HG03558 (cell line): Measurements from ENCODE around the gene ETV6.

Experiments
- ATAC-seq: cut with Tn5 transposase; IDR thresholded peaks from one replicate; pipeline ENCODE4 v1.9.1; 2021; ENCODE audit warnings: moderate number of reproducible peaks; ENCODE audit not compliant: unreplicated experiment; ENCODE audit errors: extremely low read depth

Gene ETV6

GRCh38 chr12:11753826-11754225, 104.4 kb downstream of the ETV6 start:
- ATAC-seq = no peak

- no peak for ATAC-seq
Observed at GRCh38 chr12:11754256-11754655, 104.8 kb downstream of the ETV6 start.

- ATAC-seq = no peak
Observed at GRCh38 chr12:11755302-11755930, 105.9 kb downstream of the ETV6 start.

- no peak for ATAC-seq
Observed at GRCh38 chr12:11756022-11756421, 106.5 kb downstream of the ETV6 start.

- ATAC-seq = no peak
Observed at GRCh38 chr12:11756523-11756922, 107.0 kb downstream of the ETV6 start.

- ATAC-seq = no peak
Observed at GRCh38 chr12:11757095-11757494, 107.6 kb downstream of the ETV6 start.

- no peak for ATAC-seq
Observed at GRCh38 chr12:11757531-11757930, 108.1 kb downstream of the ETV6 start.

GRCh38 chr12:11758087-11758486, 108.6 kb downstream of the ETV6 start:
- ATAC-seq = no peak

GRCh38 chr12:11758510-11759493, 109.3 kb downstream of the ETV6 start:
- no peak for ATAC-seq

- no peak for ATAC-seq
Observed at GRCh38 chr12:11759494-11759878, 110.0 kb downstream of the ETV6 start.

- no peak for ATAC-seq
Observed at GRCh38 chr12:11759899-11760298, 110.4 kb downstream of the ETV6 start.

- ATAC-seq = no peak
Observed at GRCh38 chr12:11761869-11762567, 112.5 kb downstream of the ETV6 start.

- no peak for ATAC-seq
Observed at GRCh38 chr12:11762723-11763326, 113.4 kb downstream of the ETV6 start.

GRCh38 chr12:11763760-11764520, 114.5 kb downstream of the ETV6 start:
- no peak for ATAC-seq

GRCh38 chr12:11764837-11765236, 115.4 kb downstream of the ETV6 start:
- no peak for ATAC-seq

- no peak for ATAC-seq
Observed at GRCh38 chr12:11765421-11765816, 115.9 kb downstream of the ETV6 start.

- peak; percentile 44 for ATAC-seq
Observed at GRCh38 chr12:11765817-11766794, 116.6 kb downstream of the ETV6 start.

GRCh38 chr12:11767029-11767724, 117.7 kb downstream of the ETV6 start:
- no peak for ATAC-seq
